Vagina (tissue), 2 donors: ENCODE data around the gene LAMB1.

Experiments
- CTCF ChIP-seq, 3 experiments: fragments of 450-650 bp in 2 of 3; fragments of 200-600 bp in 1 of 3; sonication (generic) in 1 of 3; IDR thresholded peaks; one replicate each; pipeline ENCODE4 v1.5.1; 2017 to 2019; ENCODE audit warnings: antibody characterized with exemption in 3 of 3, mild to moderate bottlenecking in 2 of 3, moderate library complexity in 2 of 3
- POLR2A ChIP-seq, 2 donors: fragments of 450-650 bp; IDR thresholded peaks; one replicate each; pipeline ENCODE4 v1.6.1; 2017; ENCODE audit warnings: antibody characterized with exemption in 2 of 2, mild to moderate bottlenecking in 2 of 2, moderate library complexity in 2 of 2

- TF ChIP-seq POLR2A (IDR thresholded peaks at IDR 0.05) (no peak), CTCF (IDR thresholded peaks at IDR 0.05) (peak; percentile 28 to 66 (median 61))
These were observed 128.1 kb downstream of the LAMB1 start for GRCh38 chr7:107874605-107875446.
